Measurements from ENCODE around the gene UBC.
"Not testable (repeated sequence)": the region's sequence is repeated elsewhere in the genome, so short reads cannot be mapped to it uniquely, and the experiment has no call there.

UBC gene

DNA sequence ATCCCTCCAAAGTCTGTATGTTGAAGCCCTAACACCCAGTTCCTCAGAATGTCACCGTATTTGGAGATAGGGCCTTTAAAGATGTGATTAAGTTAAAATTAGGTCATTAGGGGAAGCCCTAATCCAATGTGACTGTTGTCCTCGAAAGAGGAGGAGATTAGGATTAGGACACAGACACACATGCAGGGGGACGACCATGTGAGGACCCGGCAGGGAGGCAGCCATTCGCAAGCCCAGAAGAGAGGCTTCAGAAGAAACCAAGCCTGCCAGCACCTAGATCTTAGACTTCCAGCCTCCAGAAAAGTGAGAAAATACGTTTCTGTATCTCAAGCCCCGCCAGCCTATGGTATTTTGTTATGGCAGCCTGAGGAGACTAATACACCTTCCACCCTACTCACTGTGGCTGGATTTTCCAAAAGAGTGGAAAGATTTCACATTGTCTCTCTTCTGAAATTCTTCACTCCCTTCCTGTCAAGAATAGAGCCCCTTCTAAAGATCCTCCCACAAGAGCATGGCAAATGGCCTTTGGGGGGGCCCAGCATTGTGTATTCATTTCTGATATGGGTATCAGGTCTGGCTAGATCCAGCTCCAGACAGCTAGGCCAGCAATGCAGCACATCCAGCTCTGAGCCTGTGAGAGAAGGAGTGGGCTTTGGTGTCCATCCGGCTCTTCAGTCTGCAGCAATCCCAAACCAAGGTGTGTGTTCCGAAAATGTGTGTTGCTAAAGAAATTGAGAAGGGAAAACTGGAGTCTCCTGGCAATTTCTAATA is 15.4 kb upstream of the UBC start:
- no peak for DNase-seq

DNA sequence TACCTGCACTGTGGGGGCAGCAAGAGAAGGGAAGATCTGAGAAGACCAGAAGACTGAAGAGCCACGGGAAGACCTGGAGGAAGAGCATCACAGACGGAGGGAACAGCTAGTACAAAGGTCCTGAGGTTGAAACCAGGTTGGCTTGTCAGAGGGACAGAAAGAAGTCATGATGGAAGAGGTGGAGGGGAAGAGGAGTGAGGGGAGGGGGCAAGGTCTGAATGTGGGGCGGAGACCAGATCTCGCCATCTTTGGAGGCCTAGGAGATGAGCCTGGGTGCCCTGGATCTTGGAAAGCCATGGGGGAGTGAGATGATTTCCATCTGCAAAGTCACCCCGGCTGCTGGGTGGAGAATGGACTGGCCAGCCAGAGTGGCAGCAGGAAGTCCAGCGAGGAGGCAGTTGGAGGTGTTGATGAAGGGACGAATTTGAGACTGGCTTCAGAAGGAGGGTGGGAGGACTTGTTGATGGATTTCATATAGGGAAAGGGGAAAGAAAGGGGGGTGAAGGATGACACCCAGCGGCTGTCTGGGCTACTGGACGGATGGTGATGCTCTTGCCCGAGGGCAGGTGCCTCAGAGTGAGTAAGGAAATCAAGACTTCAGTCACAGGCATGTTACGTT is 14.6 kb upstream of the UBC start:
- no peak for DNase-seq

DNA sequence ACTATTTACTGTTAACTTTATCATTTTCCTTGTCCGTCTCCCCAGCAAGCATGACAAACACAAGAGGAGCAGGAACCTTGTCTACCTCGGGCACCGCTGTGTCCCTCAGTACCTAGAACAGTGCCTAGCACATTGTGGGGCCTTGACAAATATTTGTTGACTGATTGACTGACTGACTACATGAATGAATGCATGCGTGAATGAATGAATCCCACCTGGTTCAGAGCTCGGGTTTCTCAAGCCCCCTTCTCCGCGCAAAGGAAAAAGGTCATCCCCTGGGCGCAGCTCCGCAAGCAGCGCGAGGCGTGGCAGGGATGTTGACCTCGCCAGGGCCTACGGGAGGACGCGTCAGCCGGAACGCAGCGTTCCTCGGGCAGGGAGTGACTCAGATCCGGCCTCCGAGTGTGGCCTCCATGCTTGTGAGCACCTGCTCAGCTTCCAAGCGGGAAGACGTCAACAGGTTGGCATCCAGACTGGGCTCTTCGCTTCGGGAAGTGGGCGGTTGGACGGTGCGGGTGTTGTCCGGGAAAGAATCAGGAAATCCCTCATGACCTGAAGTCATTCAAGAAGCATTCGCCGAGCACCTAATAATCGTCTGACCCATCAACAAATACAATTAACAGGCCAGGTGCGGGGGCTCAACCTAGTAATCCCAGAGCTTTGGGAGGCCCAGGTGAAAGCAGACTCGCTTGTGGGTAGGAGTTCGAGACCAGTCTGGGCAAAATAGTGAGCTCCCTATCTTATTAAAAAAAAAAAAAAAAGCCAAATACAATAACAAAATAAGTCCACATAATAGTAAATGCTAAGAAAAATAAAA is 13.9 kb upstream of the UBC start:
- DNase-seq, result peak; percentile 26 to 33

DNA sequence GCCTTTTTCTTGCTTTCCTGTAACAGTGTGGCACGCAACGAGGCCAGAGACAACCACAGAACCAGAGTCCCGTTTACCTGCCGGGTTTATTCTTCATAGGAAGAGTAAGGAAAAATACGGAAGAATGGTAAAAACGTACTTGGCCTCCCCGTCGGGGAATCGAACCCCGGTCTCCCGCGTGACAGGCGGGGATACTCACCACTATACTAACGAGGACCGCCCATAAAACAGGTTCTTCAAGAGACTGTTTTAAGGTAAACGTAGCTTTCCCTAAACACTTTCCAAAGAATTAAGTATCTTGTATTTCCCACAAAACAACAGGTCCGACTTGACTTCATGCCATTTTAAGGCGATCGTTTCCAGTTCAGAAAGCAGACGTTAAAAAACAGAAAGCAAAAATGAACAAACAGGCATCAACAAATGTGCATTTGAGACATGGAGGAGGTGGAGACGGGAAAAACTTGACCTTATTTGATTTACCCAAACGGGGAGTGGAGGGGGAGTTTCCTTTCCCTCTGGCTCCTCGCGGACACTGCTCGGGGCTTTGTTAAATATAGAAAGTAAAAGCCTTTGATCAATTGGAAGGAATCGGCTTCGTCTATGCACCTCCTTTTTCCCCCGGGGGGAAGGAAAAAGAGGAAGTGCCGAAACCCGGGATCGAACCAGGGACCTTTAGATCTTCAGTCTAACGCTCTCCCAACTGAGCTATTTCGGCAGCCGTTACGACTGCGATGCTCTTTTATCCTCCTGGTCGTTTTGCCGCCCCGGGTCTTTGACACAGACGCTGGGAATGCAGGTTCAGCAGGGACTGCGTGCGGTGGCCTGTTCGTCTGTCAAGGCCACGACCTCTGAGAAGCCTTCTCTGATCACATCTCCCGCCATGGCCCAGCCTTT is 13.0 kb upstream of the UBC start:
- peak; percentile 86 to 93 for DNase-seq

DNA sequence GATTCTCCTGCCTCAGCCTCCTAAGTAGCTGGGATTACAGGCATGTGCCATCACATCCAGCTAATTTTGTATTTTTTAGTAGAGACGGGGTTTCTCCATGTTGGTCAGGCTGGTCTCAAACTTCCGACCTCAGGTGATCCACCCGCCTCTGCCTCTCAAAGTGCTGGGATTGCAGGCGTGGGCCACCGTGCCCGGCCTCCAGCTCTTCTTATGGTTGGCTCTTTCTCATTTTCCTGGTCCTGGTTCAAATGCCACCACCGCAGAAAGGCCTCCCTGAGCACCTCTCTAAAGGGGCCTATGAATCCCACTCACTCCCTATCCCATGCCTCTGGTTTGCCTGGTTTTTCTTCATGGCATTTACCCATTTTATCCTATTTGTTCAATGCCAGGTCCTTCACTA is 11.3 kb upstream of the UBC start:
- not testable (repeated sequence) for DNase-seq

DNA sequence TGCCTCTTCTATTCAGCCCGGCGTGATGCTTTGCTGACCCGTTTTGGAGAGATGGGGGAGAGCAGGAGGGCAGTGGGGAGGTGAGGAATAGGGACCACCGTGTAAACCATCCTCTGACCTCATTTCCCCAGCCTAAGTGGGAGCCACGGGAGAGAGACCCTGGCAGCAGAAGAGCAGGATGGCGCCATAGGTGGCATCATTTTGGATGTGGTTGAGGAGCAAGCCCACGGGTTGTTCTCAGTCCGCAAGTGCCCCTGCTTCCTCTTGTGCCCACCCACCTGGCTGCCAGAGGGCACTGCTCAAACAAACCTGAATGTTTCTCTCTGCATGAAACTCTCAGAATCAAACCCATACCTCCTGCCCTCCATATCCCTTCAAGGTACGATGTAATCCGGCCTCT is 10.7 kb upstream of the UBC start:
- no peak for DNase-seq

DNA sequence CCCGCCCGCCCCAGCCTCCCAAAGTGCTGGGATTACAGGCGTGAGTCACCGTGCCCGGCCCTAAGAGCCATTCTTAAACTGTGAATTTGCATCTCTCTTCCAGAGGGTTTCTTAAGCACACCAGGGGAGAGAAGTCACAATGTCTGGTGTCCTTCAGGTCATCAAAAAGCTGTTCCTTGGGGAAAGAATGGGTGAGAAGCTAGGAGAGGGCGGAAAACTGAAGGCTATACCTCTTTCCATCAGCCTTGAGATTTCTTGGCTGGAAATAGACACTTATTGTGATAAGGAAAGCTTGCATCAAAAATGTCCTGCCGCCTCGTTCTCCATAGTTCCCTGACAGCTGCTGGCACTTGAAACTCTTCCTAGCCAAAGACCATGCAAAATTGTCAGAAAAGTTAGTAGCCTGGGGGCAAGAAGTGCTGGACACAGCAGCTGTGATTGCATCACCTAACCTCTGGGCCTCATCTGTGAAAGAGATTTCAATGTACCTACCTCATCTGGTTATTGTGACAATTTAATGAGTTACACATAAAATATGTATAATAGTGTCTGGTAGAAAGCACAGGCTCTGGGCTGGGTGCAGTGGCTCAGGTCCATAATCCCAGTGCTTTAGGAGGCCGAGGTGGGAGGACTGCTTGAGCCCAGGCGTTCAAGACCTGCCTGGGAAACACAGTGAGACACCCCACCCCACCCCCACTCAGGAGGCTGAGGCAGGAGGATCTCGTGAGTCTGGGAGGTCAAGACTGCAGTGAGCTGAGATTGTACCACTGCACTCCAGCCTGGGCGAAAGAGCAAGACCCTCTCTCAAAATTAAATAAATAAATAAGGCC is 9.7 kb upstream of the UBC start:
- DNase-seq, result no peak

DNA sequence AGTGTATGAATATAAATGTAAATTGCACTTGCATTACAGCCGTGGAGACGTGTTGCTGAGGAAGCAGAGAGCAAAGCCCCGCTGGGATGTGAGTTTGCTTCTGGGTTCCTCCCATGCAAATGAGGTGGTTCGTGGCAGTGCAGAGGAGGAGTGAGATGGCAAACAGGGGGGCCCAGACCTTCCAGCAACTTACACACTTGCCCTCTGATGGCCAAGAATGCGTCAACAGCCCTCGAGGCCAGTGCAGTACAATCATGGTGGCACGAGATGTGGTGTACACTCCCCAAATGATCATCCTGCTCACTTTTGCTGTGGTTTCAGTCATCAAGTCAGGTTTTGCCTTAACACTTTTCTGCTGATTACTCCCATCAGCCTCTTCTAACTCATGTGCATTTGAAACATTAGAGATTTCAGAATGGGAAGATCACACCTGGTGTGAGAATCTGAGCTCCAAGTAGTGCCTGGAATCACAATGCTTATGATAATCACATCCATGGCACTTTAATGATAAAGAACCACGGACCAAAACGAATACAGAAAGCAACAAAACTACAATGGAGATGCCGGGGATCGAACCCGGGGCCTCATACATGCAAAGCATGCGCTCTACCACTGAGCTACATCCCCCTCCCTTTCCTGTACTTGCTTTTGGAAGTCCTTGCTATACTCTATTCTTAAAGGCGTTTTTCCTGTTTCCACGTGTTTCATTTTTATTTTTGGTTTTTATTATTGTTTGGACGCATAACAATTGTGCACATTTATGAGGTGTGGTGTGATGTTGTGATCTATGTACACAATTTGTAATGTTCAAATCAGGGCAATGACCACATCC is 7.0 kb upstream of the UBC start:
- peak; percentile 60 to 65 for DNase-seq

DNA sequence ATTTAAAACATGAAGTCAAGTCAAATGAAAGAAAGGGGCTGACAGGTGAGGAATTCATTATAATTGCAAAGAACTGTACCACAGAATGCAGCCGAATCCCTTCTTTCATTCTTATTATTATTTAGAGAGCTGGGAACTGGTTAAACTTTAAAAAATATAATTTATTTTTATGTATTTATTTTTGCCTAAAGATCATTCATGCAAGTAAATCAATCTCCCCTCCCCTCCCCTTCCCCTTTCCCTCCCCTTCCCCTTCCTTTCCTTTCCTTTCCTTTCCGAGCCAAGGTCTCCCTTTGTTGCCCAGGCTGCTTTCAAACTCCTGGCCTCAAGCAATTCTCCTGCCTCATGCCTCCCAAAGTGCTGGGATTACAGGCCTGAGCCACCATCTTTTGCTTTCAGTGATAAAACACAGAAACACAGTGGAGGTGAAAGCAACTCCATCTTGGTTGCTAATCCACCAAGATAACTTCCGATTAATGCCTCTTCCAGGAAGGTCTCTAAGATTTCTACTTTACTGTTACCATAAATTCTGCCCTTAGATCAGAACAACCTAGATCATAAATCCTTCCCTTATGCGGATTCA is 6.0 kb upstream of the UBC start:
- no peak for DNase-seq

DNA sequence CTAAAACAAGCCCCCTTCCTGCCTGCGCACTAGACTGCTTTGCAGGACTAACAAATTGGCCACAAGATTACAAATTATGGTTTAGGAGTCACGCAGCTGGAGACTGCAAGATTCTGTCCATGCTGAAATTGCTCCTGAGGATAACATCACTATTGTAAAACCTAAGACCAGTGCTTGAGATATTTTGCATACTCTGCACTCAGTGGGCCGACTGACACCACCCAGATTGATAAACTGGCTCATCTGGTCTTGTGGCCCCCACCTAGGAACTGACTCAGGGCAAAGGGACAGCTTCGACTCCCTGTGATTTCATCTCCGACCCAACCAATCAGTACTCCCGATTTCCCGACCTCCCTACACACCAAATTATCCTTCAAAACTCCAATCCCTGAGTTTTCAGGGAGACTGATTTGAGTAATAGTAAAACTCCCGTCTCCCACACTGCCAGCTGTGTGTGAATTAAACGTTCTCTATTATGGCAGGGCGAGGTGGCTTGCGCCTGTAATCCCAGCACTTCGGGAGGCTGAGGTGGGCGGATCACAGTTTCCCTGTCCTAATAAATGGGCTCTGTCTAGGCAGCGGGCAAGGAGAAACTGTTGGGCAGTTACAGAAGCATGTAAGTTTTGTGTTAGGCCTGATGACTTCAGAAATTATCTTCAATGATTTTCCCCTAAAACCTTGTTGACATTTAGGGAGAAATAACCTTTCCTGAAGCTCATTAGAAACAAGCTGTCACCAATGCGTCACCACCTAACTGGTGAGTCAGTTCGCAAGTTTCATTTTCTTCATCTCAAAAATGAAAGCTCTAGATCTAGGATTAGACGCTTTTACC is 5.3 kb upstream of the UBC start:
- peak; percentile 58 to 60 for DNase-seq

DNA sequence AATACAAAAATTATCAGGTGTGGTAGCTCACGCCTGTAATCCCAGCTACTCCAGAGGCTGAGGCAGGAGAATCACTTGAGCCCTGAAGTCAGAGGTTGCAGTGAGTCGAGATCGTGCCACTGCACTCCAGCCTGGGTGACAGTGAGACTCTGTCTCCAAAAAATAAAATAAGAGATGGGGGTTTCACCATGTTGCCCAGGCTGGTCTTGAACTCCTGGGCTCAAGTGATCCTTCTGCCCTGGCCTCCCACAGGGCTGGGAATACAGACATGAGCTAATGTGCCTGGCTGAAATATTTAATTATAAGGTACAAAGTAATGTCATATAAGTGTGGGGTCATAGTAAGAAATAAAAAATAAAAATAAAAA is 4.2 kb upstream of the UBC start:
- DNase-seq, result not testable (repeated sequence)

DNA sequence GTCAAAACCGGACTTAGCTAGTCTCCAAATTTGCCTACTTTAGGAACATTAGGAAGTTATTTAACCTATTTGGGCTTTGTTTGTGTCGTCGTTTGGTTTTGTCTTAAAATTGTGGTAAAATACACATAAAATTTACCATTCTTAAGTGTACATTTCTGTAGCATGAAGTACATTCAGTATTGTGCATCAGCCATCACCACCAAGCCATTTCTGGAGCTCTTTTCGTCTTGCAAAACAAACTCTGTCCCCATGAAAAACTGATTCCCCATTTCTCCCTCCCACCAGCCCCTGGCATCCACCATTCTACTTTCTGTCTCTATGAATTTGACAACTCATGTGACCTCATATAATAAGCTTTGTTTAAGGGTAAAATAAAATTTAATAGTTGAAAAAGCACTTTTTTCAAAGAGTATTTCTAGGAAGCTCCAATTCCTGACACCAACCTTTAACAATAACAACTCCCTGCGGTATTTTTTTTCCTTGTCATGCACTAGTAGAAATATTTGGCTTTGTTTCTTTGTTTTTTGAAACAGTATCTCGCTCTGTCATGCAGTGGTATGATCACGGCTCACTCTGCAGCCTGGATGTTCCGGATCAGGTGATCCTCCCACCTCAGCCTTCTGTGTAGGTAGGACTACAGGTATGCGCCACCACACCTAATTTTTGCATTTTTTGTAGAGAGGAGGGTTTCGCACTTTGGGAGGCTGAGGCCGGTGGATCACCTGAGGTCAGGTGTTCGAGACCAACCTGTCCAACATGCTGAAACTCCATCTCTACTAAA is 3.6 kb upstream of the UBC start:
- DNase-seq, result no peak

DNA sequence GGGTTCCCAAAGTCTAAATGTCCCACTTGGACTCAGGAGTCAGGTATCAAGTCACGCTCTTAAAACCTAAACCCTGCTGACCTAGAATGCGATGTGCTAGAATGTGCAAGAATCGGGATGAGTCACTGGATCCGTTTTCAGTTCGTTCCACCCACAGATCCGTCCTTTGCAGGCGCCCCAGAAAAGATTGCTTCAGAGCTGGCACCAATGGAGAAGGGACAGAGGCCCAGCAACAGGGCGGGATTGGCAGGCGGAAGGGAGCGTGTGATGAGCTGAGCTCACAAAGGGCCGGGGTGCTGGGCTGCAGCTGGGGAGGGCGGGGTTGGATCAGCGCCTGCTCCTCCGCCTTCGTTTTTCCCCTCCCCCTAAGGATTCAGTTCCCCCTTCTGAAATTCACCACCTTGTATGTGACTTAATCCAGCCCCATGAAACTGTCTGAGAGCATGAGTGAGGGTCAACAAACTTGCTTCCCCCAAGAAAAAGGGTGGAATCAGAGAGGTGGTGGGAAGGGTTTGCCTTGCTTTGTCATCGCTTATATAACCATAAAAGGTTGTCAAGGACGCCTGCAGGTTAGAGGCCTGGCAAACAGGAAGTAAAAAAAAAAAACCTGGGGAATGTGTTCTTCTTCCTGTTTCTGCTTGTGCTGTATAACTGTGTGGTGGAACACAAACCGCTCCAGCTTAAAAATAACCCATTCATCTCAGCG is 2.8 kb upstream of the UBC start:
- peak; percentile 86 to 88 for DNase-seq

DNA sequence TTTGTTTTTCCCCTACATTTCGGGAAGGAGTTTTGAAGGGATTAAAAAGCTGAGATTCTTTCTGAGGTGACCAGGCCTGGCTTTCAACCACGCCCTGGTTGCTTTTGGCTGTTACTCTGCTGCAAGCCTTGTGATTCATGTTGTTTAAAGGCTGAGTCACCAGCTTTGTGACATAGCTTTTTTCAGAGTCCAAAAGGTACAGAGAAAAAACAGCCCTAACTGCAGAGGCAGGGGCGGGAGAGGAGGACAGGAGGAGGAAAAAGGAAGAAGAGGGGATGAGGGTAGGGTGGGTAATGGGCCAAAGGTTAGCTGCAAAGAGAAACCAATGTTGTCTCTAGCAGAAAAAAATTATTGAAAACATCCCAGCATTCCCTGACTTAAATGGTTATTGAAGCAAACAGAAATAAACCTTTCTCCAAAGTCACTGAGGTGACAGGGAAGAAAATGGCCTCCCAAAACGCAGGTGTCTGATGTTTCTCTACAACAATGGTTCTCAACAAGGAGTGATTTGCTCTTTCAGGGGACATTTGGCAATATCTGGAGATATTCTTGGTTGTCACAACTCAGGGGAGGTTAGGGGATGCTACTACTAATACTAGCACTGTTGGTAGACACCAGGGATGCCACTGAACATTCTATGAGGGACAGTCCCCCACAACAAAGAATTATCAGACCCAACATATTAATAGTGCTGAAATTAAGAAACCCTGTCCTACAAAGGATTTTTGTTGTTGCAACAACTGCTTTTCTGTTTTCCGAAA is 2.1 kb upstream of the UBC start:
- peak; percentile 46 to 55 for DNase-seq

DNA sequence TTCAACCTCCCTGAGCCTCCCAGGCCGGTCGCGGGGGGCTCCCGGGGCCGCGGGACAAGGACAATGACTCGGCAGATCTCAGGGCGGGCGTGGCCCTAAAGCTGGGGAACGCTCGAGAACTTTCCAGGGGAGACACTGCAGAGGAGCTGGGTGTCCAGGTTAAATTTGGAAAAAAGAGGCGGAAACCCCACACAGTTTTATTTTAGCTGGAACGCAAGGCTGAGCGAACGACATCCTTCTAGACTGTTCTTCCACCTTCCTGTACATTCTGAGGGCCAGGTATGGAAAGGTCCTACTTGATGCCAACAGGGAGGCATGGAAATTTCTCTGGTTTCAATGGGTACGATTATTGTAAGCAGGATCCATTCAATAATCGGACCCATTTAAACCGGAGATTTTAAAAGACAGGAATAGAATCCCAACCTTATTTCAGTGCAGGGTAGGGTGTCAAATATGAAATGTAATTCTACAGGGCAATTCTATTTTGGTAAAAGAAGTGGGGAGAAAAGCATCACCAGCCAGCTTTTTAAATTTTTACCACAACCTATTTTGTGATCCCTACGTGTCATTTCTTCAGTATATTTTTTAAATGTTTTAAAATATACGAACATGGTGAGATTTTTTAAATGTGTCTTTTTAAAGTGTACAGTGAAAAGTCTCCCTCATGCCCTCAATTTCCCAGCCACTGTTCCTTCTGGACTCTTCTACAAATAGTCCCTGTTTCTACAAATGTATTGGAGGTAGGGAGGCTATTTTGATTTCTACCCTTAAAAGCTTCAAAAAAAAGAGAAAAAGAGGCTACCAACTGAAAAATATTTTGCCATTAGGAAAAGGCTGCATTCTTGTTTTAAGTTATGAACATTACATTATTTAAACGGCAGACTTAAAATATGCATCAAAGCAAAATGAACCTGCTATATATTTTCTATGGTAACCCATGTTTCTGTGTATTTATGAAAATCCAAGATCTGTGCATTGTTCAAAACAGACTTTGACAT is 1.1 kb upstream of the UBC start:
- peak in 1 of 2 donors; percentile 48 for DNase-seq

All from activated CD4-positive, alpha-beta T cell treated with anti-CD3 and anti-CD28 coated beads for 4 hours (primary cell).